ENCODE results near the gene OR10AD1.
"Not testable (repeated sequence)": the region's sequence is repeated elsewhere in the genome, so short reads cannot be mapped to it uniquely, and the experiment has no call there.

Gene OR10AD1

GRCh38 chr12:48160807-48161206, 42.3 kb downstream of the OR10AD1 start:
- H3K36me3 ChIP-seq = no peaks in the 10 kb centered on the region
- no peaks in the 10 kb centered on the region for H3K27me3 ChIP-seq
- no peaks in the 10 kb centered on the region for H3K9me3 ChIP-seq
- H3K4me3 ChIP-seq (ENCODE audit: low read depth, low read length) = no peak overlapping the region
- H3K4me1 ChIP-seq = no peaks in the 10 kb centered on the region
- TF ChIP-seq, protein P1, sequence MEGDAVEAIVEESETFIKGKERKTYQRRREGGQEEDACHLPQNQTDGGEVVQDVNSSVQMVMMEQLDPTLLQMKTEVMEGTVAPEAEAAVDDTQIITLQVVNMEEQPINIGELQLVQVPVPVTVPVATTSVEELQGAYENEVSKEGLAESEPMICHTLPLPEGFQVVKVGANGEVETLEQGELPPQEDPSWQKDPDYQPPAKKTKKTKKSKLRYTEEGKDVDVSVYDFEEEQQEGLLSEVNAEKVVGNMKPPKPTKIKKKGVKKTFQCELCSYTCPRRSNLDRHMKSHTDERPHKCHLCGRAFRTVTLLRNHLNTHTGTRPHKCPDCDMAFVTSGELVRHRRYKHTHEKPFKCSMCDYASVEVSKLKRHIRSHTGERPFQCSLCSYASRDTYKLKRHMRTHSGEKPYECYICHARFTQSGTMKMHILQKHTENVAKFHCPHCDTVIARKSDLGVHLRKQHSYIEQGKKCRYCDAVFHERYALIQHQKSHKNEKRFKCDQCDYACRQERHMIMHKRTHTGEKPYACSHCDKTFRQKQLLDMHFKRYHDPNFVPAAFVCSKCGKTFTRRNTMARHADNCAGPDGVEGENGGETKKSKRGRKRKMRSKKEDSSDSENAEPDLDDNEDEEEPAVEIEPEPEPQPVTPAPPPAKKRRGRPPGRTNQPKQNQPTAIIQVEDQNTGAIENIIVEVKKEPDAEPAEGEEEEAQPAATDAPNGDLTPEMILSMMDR (IDR thresholded peaks at IDR 0.05; ENCODE audit: low read depth, low read length) = no peak
- DNase-seq = no peak

DNA sequence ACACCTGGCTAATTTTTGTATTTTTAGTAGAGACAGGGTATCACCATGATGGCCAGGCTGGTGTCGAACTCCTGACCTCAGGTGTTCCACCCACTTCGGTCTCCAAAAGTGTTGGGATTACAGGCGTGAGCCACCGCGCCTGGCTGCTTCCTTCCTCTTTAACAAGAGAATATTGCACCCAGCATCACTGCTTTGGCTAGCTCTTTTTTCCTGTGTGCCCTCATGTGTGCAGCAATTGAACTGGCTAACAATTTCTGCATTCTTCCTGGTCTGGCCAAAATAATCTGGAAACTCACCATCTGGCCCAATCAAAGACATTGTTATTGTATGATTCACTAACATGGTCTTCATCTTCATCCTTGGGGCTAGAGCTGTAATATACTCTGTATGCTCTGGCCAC, 43.0 kb downstream of the OR10AD1 start:
- no peak for DNase-seq
- TF ChIP-seq, protein P1 (IDR thresholded peaks at IDR 0.05; ENCODE audit: low read depth, low read length) = no peak
- no peak overlapping the region for H3K4me3 ChIP-seq (ENCODE audit: low read depth, low read length)

GRCh38 chr12:48157889-48158370, 45.2 kb downstream of the OR10AD1 start:
- H3K27me3 ChIP-seq = no peaks in the 10 kb centered on the region
- H3K4me3 ChIP-seq (ENCODE audit: low read depth, low read length) = peak overlapping the region; percentile 93
- TF ChIP-seq, protein P1 (IDR thresholded peaks at IDR 0.05; ENCODE audit: low read depth, low read length) = no peak
- no peaks in the 10 kb centered on the region for H3K4me1 ChIP-seq
- no peaks in the 10 kb centered on the region for H3K9me3 ChIP-seq
- H3K36me3 ChIP-seq = no peaks in the 10 kb centered on the region; the same call in 1 of the 2 replicates
- DNase-seq = no peak

More for the DNA sequence above, 43.0 kb downstream of the OR10AD1 start:
- Histone ChIP-seq H3K36me3 (no peaks in the 10 kb centered on the region), H3K4me1 (no peaks in the 10 kb centered on the region), H3K27me3 (no peaks in the 10 kb centered on the region), H3K9me3 (no peaks in the 10 kb centered on the region)

DNA sequence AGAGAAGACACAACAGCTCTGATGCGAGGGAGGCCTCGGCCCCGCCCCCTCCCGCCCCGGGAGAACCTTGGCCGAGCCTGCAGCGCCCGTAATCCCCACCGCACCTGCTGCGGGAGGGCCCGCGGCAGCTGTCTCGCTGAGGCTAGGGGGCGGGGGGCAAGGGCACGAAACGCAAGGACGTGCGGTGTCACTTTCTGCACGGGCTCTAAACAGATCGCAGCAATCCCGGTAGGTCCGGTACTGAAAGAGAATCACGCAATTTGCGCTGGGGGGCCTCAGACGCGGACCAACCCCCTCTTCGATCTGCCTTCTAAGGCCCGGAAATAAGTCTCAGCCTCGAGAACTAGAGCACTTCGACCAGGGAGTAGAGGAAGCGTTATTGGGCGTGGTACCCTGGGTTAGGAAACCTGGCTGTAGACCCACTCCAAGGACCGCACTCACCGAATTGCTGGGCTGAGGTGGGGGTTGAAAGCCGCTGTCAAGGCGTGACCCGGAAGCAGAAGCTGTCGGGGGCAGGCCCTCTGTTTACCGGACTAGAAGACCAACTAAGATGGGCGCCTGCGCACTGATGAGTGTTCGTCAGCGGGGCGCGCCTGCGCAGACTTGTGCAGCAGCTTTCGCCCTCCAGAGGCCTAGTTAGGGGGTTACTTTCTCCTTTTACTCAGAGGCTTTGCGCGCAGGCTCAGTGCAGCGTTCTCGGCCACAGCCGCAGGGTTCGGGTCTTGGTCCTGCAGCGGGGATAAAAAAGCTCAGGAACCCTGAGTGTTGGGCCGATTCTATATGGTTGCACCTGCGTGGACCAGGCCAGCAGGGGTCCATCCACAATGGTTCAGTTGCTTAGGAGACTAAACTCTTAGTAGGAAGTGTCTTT, 45.8 kb downstream of the OR10AD1 start, which contains the start of gene ASB8:
TSS of gene ASB8 (minus strand) at position 498 of the 871 bp plus-strand sequence. CDS start 4,019 bp downstream, outside the sequence.
- TF ChIP-seq, protein P1 (IDR thresholded peaks at IDR 0.05; ENCODE audit: low read depth, low read length) = peak; percentile 51
- H3K9me3 ChIP-seq = no peaks in the 10 kb centered on the region
- peak; percentile 98 for DNase-seq
- no peaks in the 10 kb centered on the region for H3K27me3 ChIP-seq
- peak within 1 kb of the TSS; percentile 93 for H3K4me3 ChIP-seq (ENCODE audit: low read depth, low read length)
- no peaks in the 10 kb centered on the region for H3K4me1 ChIP-seq
- no peaks in the 10 kb centered on the region; the same call in 1 of the 2 replicates for H3K36me3 ChIP-seq

- no peaks in the 10 kb centered on the region for H3K9me3 ChIP-seq
- no peaks in the 10 kb centered on the region for H3K4me1 ChIP-seq
- H3K4me3 ChIP-seq (ENCODE audit: low read depth, low read length) = peak overlapping the region; percentile 93
- TF ChIP-seq, protein P1 (IDR thresholded peaks at IDR 0.05; ENCODE audit: low read depth, low read length) = no peak
- H3K36me3 ChIP-seq = peaks cover 3% of the 10 kb centered on the region
- DNase-seq = no peak
- H3K27me3 ChIP-seq = no peaks in the 10 kb centered on the region
Measured at GRCh38 chr12:48156652-48157017, 46.5 kb downstream of the OR10AD1 start.

DNA sequence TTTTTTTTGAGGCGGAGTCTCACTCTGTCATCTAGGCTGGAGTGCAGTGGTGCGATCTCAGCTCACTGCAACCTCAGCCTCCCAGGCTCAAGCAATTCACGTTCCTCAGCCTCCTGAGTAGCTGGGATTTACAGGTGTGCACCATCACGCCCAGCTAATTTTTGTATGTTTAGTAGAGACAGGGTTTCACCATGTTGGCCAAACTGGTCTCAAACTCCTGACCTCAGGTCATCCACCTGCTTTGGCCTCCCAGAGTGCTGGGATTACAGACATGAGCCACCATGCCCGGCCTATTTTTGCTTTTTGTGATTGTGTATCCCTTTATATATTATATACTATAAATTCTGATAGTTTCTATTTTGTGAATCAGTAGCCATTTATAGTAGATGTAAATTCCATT, 47.3 kb downstream of the OR10AD1 start:
- not testable (repeated sequence) for DNase-seq; H3K27me3 ChIP-seq; H3K9me3 ChIP-seq; H3K4me1 ChIP-seq; H3K4me3 ChIP-seq (ENCODE audit: low read depth, low read length)
- peaks cover 11% of the 10 kb centered on the region for H3K36me3 ChIP-seq

Measured in BE2C (cell line).